NCI-H524 (cell line): Measurements from ENCODE around the gene MRGPRG.

Experiments
- DNase-seq, 2 experiments: peaks; one replicate each; lab custom pipeline; 2025; lab: John Stamatoyannopoulos, UW

Gene MRGPRG

DNA sequence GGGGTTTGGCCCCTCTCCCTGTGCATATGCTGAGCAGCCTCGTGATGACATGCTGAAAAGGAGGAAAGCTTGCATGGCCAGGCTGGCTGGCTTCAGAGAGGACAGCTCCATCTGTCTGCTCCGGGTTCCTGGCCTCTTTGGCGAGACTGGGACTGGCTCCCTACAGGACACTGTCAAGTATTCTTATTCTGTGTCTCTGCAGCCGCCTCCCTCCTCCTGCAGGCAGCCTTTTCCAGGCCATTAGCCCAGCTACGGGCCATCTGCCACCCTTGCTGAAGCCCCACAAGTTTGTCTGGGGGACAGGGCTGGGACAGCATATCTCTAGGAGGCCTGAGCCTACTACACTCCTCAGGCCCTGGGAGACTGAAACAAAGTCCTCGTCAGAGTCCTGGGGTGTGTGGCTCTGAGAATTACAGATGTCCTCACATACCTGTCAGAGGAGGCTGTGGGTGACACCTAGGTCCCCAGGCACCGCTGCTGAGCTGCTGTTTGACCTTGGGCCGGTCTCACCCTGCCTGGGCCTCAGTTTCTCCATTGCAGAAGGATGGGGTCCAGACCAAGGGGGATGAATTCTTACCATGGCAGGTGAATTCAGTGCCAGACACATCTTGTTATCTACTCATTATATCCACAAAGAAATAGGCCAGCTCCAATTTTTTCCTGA is 11.0 kb downstream of the MRGPRG start:
- DNase-seq, result peak; percentile 90 to 92

- no peak for DNase-seq
Observed at GRCh38 chr11:3206922-3207204, 11.8 kb downstream of the MRGPRG start.

DNA sequence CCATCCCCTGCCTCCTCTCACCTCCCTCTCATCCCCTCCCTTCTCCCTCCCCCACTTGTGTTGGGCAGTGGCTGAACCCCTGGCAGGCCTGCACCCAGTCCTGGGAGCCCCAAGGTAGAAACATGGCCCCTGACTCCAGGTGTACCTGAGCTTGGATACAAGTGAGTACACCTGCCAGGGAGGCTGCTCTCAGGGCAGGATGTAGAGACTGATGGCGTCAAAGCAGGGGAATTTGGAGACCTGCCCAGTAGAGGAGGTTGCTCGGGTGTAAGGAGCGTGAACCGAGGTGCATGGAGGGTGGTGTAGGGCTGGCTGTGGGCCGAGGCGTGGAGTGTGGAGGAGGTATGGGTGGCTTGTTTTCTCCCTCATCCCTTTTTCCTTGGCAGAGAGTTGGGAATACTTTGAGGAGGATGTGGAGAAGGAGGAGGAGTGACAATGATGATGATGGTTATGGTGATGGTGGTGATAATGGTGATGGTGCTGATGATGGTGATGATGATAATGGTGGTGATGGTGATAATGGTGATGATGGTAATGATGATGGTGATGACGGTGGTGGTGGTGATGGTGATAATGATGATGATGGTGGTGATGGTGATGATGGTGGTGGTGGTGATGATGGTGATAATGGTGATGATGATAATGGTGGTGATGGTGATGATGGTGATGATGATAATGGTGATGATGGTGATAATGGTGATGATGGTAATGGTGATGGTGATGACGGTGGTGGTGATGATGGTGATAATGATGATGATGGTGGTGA is 12.3 kb downstream of the MRGPRG start:
- no peak for DNase-seq

DNA sequence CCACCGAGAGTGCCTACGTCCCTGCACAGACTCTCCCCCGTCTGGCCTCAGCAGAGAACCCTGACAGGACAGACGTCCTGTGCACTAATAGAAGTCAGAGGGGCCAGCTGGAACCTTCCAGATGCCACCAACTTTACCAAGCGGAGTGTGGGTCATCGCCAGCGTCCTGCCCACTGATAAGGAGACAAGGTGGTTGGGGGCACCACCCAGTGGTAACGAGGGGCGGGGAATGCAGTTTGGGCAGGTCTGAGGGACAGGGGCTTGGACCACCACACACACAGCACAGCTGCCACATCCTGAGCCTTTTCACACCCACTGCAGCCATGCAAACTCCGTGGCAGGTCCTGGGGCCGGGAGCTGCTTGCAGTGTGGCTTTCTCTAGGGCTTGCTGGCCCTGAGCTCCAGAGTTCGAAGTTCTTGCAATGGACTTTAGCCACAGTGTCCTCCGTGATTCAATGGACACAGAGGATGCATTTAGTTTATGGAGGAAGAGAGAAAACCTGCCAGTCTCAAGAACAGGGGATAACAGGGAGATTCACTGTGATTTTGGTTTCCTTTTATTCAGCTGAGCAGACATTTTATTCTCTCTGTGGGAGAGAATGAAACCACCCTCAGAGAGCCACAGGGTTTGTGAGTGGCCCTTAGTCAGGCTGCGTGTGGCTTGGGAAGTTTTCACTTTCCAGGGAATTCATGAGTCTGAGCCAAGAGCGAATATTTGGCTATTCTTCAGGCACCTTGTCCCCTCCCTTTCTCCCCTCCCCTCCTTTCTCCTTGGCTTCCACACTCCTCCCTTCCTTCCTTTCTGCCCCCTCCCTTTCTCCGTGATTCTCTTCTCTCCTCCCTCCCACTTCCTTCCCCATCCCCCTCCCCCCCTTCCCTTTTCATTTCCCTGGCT is 13.1 kb downstream of the MRGPRG start:
- DNase-seq, result no peak

DNA sequence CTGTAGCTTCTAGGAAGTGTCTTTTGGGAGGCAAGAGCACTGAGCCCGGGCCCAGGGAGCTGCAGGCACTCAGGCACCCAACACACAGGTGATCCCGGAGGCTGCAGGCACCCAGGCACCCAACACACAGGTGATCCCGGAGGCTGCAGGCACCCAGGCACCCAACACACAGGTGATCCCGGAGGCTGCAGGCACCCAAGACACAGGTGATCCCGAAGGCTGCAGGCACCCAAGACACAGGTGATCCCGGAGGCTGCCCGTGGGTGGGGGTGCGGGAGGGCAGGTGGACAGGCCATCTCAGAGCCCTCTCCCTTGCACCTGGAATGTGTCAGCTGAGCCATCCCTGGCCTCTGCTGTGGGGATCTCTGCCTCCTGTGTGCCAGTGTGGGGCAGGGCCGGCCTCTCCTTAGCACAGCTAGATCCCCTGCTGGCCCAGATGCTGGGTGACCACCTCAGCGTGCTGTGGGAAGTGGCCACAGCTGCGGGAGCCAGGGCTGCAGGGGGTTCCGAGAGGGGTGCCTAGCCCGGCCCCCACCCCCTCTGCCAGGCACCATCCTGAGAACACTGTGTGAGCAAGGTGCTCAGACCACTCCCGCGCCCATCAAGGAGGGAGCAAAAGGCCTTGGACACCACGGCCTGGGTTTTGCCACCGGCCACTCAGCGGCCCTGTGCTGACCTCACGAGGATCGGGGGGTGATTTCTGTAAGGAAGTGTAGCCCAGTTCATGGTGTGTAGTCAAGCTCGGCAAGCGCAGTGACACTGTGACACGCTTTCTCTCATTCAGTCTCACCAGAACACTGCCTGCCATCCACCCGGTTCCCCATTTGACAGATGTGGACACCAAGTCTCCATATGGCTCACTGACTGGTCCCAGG is 14.2 kb downstream of the MRGPRG start:
- no peak for DNase-seq

- DNase-seq, result peak; percentile 16 to 65
Observed at GRCh38 chr11:3203221-3204043, 15.2 kb downstream of the MRGPRG start.

- DNase-seq, result peak; percentile 67 to 85
Observed at GRCh38 chr11:3202759-3203158, 15.9 kb downstream of the MRGPRG start.

DNA sequence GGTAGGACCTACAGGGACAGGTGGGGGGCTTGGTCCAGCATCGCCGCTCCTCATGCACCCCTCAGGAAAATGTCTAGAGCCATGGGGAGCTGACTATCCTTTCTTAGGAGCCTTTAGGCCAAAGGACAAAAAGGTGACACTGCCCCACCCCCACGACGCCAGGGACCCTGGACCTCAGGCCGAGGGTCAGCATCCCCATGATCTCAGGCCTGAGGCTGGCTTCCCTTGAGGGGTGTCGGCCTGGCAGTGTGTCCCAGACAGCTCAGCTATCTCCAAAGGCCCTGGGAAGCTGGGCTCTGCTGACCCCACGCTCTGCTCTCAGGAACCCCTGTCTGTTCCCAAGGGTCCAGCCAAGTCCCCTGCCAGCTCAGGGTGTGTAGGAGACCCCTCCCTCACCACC is 16.3 kb downstream of the MRGPRG start:
- DNase-seq, result no peak

GRCh38 chr11:3201677-3202181 is 16.9 kb downstream of the MRGPRG start:
- DNase-seq, result no peak

DNA sequence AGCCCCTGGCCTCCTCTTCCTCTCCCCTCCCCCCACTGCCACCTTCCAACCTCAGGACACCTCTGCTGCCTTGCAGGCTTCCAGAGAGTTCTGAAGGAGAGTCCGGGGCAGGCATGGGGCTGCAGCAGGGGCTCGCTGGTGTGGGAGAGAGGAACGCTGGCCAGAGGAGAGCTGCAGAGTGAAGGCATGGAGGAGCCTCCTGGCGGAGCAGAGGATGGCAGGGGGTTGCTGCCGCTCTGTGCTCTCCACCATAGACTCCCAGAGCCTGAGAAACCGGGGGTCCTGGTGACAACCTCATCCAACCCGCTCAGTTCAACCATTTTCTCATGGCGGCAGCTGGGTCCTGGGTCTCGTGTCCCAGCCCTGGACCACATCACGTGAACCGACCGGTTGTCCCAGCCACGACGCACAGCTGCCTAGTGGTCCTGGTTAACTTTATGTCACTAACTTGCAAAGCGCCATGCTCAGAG is 17.5 kb downstream of the MRGPRG start:
- no peak for DNase-seq

GRCh38 chr11:3200388-3201111 is 18.1 kb downstream of the MRGPRG start:
- DNase-seq, result no peak

- no peak for DNase-seq
Observed at GRCh38 chr11:3199537-3200295, 18.9 kb downstream of the MRGPRG start.

- DNase-seq, result no peak
Observed at GRCh38 chr11:3198815-3199214, 19.8 kb downstream of the MRGPRG start.

DNA sequence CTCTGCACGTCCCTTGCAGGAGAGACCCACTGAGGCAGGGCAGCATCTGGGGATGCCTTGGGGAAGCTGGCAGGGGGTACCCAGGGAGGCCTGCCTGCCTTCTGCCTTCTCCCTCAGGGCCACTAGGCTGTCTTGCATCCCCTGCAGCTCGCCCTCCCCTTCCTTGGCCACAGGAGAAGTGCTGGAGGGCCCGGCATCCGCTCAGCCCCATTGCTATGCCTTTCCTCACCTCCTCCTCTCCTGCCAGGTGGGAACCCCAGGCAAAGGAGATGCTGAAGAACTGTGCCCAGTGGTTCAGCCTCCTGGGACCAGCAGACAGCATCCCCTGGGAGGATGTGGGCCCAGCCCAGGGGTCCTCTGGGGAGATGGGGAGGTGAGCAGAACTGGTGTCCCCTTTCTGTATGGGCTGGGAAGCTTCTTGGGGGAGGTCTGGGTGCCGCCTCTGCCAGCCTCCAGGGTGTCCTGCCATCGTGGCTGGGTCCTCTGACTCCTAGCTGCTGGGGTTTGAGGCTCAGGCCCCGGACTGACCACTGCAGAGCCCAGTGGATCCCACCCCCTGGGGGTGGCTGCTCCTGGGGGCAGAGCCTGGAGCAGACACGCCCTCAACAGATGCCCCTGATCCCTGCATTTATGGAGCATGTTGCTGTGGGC is 20.6 kb downstream of the MRGPRG start:
- no peak for DNase-seq

DNA sequence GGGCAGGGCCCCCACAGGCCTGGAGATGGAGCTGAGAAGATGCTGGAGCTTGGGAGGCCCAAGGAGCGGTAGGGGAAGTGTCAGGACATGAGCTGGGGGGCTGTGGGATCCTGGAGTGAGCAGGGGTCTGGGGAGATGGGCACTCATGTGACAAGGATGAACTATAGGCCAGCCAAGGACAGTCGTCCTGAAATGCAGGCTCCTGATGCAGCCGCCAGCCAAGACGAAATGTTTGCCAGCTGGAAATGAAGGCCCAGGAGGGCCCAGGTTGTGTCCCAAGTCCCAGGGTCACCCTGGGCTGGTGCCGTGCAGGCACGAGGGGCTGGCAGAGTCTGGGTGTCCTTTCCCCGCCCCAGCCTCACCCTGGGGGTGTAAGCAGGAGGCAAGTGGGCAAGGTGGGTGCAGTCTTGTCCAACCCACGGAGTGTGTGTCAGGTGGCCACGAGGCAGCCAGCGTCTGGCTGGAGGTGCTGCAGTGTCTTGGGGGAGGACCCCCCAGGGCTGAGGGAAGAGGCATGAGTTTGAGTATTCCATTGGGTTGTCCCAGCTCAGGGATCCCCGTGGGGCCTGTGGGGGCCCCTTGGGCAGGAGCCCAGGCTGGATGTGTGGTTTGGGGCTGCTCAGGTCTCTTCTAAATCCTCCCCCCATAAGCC is 21.4 kb downstream of the MRGPRG start:
- DNase-seq, result no peak

- DNase-seq, result peak; percentile 25 to 58
Observed at GRCh38 chr11:3196161-3197043, 22.2 kb downstream of the MRGPRG start.
